Cortex of kidney (tissue), 1 donor: ENCODE data around the gene PCDHB7.
"Not testable (repeated sequence)": the region's sequence is repeated elsewhere in the genome, so short reads cannot be mapped to it uniquely, and the experiment has no call there.

Source experiments
- DNase-seq: peaks from one replicate; lab custom pipeline; 2025; lab: John Stamatoyannopoulos, UW

The PCDHB7 gene

DNA sequence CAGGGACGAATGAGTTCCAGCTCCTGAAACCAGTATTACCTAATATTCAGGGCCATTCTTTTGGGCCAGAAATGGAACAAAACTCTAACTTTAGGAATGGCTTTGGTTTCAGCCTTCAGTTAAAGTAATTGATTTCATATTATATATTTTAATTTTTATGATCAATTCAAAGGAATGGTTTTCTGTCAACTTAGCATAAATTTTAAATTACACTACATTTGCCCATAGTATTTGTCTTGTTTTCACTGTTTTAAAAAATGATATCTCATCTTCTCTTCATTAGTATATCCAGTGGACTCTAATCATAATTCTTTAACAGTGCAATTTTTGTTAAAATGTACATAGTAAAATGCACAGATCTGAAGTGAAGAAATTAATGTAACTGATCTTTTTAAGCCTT lies 7.9 kb downstream of the PCDHB7 start:
- DNase-seq = no peak

DNA sequence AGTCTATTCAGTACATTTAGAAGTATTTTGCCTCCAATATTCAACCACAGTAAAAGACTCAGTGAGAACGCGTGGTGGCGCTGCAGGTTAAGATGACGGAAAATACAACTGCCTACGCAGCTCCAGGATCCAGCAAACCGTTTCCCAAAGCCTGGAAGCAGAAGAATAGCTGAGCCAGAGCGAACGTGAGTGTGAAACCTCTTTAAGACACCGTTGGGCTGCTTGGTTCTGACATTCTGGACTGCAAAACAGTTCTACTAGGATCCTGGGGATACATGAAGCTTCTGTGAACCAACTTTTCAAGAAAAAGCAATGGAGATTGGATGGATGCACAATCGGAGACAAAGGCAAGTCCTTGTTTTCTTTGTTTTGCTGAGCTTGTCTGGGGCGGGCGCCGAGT lies 9.8 kb downstream of the PCDHB7 start, which contains the start of gene PCDHB16:
Gene PCDHB16, plus strand, starts transcription at position 140 of the 400 bp plus-strand sequence. Its CDS starts 173 bp downstream, at position 313.
- DNase-seq = no peak

DNA sequence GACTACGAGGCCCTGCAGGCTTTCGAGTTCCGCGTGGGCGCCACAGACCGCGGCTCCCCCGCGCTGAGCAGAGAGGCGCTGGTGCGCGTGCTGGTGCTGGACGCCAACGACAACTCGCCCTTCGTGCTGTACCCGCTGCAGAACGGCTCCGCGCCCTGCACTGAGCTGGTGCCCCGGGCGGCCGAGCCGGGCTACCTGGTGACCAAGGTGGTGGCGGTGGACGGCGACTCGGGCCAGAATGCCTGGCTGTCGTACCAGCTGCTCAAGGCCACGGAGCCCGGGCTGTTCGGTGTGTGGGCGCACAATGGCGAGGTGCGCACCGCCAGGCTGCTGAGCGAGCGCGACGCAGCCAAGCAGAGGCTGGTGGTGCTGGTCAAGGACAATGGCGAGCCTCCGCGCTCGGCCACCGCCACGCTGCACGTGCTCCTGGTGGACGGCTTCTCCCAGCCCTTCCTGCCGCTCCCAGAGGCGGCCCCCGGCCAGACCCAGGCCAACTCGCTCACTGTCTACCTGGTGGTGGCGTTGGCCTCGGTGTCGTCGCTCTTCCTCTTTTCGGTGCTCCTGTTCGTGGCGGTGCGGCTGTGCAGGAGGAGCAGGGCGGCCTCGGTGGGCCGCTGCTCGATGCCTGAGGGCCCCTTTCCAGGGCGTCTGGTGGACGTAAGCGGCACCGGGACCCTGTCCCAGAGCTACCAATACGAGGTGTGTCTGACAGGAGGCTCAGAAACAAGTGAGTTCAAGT lies 11.8 kb downstream of the PCDHB7 start:
- DNase-seq = not testable (repeated sequence)

GRCh38 chr5:141186897-141187512 lies 14.6 kb downstream of the PCDHB7 start, which contains the start of gene PCDHB9:
TSS of gene PCDHB9 (plus strand) at chr5:141187161. CDS start at chr5:141187319, 158 bp downstream.
- no peak for DNase-seq

DNA sequence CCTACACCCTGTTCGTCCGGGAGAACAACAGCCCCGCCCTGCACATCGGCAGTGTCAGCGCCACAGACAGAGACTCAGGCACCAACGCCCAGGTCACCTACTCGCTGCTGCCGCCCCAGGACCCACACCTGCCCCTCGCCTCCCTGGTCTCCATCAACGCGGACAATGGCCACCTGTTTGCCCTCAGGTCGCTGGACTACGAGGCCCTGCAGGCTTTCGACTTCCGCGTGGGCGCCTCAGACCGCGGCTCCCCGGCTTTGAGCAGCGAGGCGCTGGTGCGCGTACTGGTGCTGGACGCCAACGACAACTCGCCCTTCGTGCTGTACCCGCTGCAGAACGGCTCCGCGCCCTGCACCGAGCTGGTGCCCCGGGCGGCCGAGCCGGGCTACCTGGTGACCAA lies 16.2 kb downstream of the PCDHB7 start:
- not testable (repeated sequence) for DNase-seq

GRCh38 chr5:141189131-141189530 lies 16.7 kb downstream of the PCDHB7 start:
- DNase-seq = not testable (repeated sequence)

DNA sequence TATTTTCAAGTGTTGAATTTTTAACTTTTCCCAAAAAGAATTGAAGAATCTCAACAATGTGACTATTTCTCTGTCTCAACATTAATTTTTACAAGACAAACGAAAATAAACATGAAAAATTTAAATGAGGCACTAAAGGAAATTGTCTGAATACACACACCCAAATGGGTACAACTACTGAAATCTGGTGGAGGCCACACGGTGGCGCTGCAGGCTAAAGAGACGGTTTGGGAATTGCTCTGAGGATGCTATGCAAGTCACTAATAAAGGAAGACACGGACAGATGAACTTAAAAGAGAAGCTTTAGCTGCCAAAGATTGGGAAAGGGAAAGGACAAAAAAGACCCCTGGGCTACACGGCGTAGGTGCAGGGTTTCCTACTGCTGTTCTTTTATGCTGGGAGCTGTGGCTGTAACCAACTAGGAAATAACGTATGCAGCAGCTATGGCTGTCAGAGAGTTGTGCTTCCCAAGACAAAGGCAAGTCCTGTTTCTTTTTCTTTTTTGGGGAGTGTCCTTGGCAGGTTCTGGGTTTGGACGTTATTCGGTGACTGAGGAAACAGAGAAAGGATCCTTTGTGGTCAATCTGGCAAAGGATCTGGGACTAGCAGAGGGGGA lies 19.8 kb downstream of the PCDHB7 start, which contains the start of gene PCDHB10:
Gene PCDHB10, plus strand, starts transcription at position 244 of the 616 bp plus-strand sequence. Its CDS starts 200 bp downstream, at position 444.
- no peak for DNase-seq

- not testable (repeated sequence) for DNase-seq
Observed at GRCh38 chr5:141194332-141194731, 21.9 kb downstream of the PCDHB7 start.

DNA sequence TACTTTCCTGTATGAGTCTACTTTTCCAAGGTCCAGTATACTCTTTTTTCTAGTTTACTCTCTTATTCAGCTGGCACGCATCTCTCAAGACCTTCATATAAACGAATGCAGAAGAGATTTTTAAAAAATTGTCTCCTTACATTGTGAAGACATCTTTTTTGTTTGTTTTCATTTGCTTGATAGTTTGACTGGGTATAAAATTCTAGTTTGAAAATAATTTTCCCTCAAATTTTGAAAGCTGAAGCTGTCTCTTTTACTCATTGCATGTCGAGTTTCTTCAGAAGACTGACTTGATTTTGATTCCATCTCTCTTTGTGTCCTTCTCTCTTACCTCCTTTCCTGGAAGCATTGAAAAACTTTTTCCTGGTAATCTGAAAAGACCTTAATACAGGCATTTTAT lies 23.9 kb downstream of the PCDHB7 start:
- DNase-seq = no peak

DNA sequence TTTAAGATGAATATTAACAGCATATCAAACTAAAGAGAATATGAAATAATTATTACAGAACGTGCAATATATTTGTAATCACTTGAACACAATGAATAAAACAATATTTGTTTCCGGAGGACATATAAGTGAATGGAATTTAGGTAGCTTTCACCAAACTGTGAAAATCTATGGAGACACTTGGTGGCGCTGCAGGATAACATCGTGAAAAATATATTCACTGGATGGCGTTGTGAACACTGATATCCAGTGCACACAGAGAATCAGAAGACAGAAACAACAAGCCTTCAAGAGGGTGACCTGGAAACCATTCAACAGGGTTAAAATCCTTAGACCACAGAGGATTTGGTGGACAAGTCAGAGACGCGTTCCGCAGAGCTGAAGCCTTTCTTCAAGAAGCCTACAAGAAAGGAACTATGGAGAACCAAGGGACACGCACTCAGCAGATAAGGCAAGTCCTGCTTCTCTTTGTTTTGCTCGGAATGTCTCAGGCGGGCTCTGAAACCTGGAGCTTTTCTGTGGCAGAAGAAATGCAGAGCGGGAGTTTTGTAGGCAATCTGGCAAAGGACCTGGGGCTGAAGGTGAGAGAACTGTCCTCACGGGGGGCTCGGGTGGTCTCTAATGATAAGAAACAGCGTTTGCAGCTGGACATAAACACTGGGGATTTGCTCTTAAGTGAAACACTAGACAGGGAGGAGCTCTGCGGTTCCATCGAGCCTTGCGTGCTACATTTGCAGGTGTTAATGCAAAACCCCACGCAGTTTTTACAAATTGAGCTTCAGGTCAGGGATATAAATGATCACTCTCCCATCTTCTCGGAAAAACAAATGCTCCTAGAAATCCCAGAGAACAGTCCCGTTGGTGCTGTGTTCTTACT lies 27.2 kb downstream of the PCDHB7 start, which contains the start of gene PCDHB11:
Gene PCDHB11, plus strand, starts transcription at position 269 of the 877 bp plus-strand sequence. Its CDS starts 148 bp downstream, at position 417.
- no peak for DNase-seq

- not testable (repeated sequence) for DNase-seq
Observed at GRCh38 chr5:141201126-141201525, 28.7 kb downstream of the PCDHB7 start.

GRCh38 chr5:141201646-141202045 lies 29.2 kb downstream of the PCDHB7 start:
- DNase-seq = not testable (repeated sequence)

DNA sequence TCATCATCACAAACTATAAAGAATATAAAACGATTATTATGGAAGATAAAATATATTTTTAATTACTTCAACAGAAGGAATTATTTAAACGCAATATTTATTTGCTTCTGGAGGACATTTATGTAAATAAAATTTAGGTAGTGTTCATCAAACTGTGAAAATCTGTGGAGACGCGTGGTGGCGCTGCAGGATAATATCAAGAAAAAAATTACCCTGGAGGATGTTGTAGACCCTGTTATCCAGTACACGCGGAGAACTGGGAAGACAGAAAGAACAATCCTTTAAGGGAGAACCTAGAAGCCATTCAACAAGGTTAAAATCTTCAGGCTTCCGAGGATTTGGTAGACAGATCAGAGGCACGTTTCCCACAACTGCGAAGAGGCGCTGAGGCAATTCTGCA lies 36.0 kb downstream of the PCDHB7 start, which contains the start of gene PCDHB12:
Gene PCDHB12, plus strand, starts transcription at position 242 of the 400 bp plus-strand sequence. CDS start 189 bp downstream, outside the sequence.
- no peak for DNase-seq

DNA sequence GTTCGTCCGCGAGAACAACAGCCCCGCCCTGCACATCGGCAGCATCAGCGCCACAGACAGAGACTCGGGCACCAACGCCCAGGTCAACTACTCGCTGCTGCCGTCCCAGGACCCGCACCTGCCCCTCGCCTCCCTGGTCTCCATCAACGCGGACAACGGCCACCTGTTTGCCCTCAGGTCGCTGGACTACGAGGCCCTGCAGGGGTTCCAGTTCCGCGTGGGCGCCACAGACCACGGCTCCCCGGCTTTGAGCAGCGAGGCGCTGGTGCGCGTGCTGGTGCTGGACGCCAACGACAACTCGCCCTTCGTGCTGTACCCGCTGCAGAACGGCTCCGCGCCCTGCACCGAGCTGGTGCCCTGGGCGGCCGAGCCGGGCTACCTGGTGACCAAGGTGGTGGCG lies 37.8 kb downstream of the PCDHB7 start:
- DNase-seq = not testable (repeated sequence)

- DNase-seq = not testable (repeated sequence)
Observed at GRCh38 chr5:141210849-141211248, 38.4 kb downstream of the PCDHB7 start.

DNA sequence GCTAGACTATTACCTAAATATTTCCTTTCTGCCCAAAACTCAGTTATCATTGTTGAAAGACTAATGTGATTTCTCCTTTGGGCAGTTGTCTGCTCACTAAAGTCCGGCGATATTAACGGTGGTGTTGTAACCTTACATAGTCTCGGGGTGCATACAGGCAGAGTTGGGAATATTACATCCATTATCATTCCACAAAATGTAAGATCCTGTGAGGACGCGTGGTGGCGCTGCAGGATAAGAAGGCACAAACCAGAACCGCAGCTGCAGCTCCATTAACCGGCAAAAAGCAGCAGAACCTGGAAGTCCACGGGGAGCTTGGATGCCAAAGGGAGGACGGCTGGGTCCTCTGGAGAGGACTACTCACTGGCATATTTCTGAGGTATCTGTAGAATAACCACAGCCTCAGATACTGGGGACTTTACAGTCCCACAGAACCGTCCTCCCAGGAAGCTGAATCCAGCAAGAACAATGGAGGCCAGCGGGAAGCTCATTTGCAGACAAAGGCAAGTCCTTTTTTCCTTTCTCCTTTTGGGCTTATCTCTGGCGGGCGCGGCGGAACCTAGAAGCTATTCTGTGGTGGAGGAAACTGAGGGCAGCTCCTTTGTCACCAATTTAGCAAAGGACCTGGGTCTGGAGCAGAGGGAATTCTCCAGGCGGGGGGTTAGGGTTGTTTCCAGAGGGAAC lies 41.4 kb downstream of the PCDHB7 start, which contains the start of gene PCDHB13:
Gene PCDHB13, plus strand, starts transcription at position 264 of the 684 bp plus-strand sequence. Its CDS starts 205 bp downstream, at position 469.
- not testable (repeated sequence) for DNase-seq

GRCh38 chr5:141214583-141214982 lies 42.1 kb downstream of the PCDHB7 start:
- not testable (repeated sequence) for DNase-seq

DNA sequence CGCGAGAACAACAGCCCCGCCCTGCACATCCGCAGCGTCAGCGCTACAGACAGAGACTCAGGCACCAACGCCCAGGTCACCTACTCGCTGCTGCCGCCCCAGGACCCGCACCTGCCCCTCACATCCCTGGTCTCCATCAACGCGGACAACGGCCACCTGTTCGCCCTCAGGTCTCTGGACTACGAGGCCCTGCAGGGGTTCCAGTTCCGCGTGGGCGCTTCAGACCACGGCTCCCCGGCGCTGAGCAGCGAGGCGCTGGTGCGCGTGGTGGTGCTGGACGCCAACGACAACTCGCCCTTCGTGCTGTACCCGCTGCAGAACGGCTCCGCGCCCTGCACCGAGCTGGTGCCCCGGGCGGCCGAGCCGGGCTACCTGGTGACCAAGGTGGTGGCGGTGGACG lies 43.1 kb downstream of the PCDHB7 start:
- DNase-seq = not testable (repeated sequence)

DNA sequence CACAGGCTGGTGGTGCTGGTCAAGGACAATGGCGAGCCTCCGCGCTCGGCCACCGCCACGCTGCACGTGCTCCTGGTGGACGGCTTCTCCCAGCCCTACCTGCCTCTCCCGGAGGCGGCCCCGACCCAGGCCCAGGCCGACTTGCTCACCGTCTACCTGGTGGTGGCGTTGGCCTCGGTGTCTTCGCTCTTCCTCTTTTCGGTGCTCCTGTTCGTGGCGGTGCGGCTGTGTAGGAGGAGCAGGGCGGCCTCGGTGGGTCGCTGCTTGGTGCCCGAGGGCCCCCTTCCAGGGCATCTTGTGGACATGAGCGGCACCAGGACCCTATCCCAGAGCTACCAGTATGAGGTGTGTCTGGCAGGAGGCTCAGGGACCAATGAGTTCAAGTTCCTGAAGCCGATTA lies 43.6 kb downstream of the PCDHB7 start:
- DNase-seq = not testable (repeated sequence)

GRCh38 chr5:141223112-141223783 lies 50.8 kb downstream of the PCDHB7 start, which contains the start of gene PCDHB14:
TSS of gene PCDHB14 (plus strand) at chr5:141223343. CDS start at chr5:141223506, 163 bp downstream.
- DNase-seq = no peak
